CD14-positive monocyte (primary cell): ENCODE results near the gene PIK3CD. TPM values are rescaled to one million over a fixed set of nuclear protein-coding genes. Genes with fewer than 3 reads are reported as not detected.
A peak's percentile ranks its signal among the peaks of the same experiment; 100 is the strongest.

ENCODE experiments used
- DNase-seq, 3 donors: peaks; one replicate each; pipeline ENCODE4 v3.0.0-alpha.2; 2011 to 2022
- H2AFZ ChIP-seq: 2 replicates; pipeline ENCODE4 v1.6.0; 2012; ENCODE audit warnings: mild to moderate bottlenecking, low read depth, low read length, inconsistent platforms; ENCODE audit not compliant: insufficient read depth, poor library complexity, severe bottlenecking
- H3K27ac ChIP-seq, 2 donors: 1 replicate in 1 of 2; 2 replicates in 1 of 2; pipeline ENCODE4 v1.5.1; 2012 to 2013; ENCODE audit warnings: low read length in 2 of 2, control low read depth in 1 of 2, inconsistent platforms in 1 of 2, low read depth in 1 of 2, mild to moderate bottlenecking in 1 of 2
- H3K27me3 ChIP-seq, 2 donors: one replicate each; pipeline versions ENCODE4 v1.6.0 to v1.6.1; 2011 to 2013; ENCODE audit warnings: low read length in 2 of 2; ENCODE audit not compliant: control insufficient read depth in 2 of 2, insufficient read depth in 2 of 2
- H3K36me3 ChIP-seq, 2 donors: replicated peaks in 1 of 2; 1 replicate in 1 of 2; 2 replicates in 1 of 2; pipeline versions ENCODE4 v1.5.1 to v1.6.1; 2012 to 2013; ENCODE audit warnings: low read length in 2 of 2, control low read depth in 1 of 2, inconsistent platforms in 1 of 2, mild to moderate bottlenecking in 1 of 2; ENCODE audit not compliant: insufficient read depth in 2 of 2, control insufficient read depth in 1 of 2
- H3K4me1 ChIP-seq, 2 donors: 1 replicate in 1 of 2; 2 replicates in 1 of 2; pipeline versions ENCODE4 v1.5.1 to v1.6.1; 2012 to 2013; ENCODE audit warnings: low read length in 2 of 2, control low read depth in 1 of 2, inconsistent platforms in 1 of 2, mild to moderate bottlenecking in 1 of 2, moderate library complexity in 1 of 2; ENCODE audit not compliant: insufficient read depth in 2 of 2, control insufficient read depth in 1 of 2
- H3K4me2 ChIP-seq: replicated peaks from 2 replicates; pipeline ENCODE3; 2012; ENCODE audit warnings: low read length, moderate library complexity, mild to moderate bottlenecking; ENCODE audit not compliant: poor library complexity, severe bottlenecking; ENCODE audit errors: extremely low read depth
- H3K4me3 ChIP-seq, 3 experiments: fragments of 200-600 bp in 1 of 3; sonication (generic) in 1 of 3; replicated peaks in 1 of 3; 1 replicate in 2 of 3; 2 replicates in 1 of 3; pipeline ENCODE4 v1.5.1; 2011 to 2013; ENCODE audit warnings: low read length in 3 of 3, mild to moderate bottlenecking in 3 of 3, control low read depth in 2 of 3, low read depth in 2 of 3, inconsistent platforms in 1 of 3, moderate library complexity in 1 of 3
- H3K79me2 ChIP-seq: 2 replicates; pipeline ENCODE4 v1.6.0; 2012; ENCODE audit warnings: mild to moderate bottlenecking, control low read depth, inconsistent platforms, low read length, moderate library complexity; ENCODE audit not compliant: insufficient read depth
- H3K9ac ChIP-seq: 2 replicates; pipeline ENCODE4 v1.6.0; 2017; ENCODE audit warnings: low read length, mild to moderate bottlenecking; ENCODE audit not compliant: insufficient read depth, poor library complexity, severe bottlenecking
- H3K9me3 ChIP-seq, 2 donors: replicated peaks in 1 of 2; 1 replicate in 1 of 2; 2 replicates in 1 of 2; pipeline versions ENCODE4 v1.5.1 to v1.6.1; 2012 to 2013; ENCODE audit warnings: low read length in 2 of 2, control low read depth in 1 of 2; ENCODE audit not compliant: control insufficient read depth in 1 of 2, insufficient read depth in 1 of 2
- H4K20me1 ChIP-seq: 2 replicates; pipeline ENCODE4 v1.6.0; 2012; ENCODE audit warnings: mild to moderate bottlenecking, low read length, control low read depth, moderate library complexity; ENCODE audit not compliant: insufficient read depth
- H3K27ac Mint-ChIP-seq, 7 donors: one replicate each; pipeline ENCODE4 v1.8.0; 2020; ENCODE audit warnings: mild to moderate bottlenecking in 7 of 7, mixed read lengths in 7 of 7, moderate library complexity in 6 of 7, inconsistent platforms in 2 of 7
- H3K27me3 Mint-ChIP-seq, 3 donors: one replicate each; pipeline ENCODE4 v1.8.0; 2021 to 2022; ENCODE audit warnings: low read depth in 3 of 3, mild to moderate bottlenecking in 3 of 3, mixed read lengths in 3 of 3, moderate library complexity in 3 of 3, inconsistent platforms in 1 of 3
- H3K36me3 Mint-ChIP-seq, 2 donors: one replicate each; pipeline ENCODE4 v1.8.0; 2020; ENCODE audit warnings: mixed read lengths in 2 of 2, inconsistent platforms in 1 of 2, mild to moderate bottlenecking in 1 of 2
- H3K4me1 Mint-ChIP-seq: one replicate; pipeline ENCODE4 v1.8.0; 2020; ENCODE audit warnings: mild to moderate bottlenecking, mixed read lengths
- H3K4me3 Mint-ChIP-seq, 2 donors: one replicate each; pipeline ENCODE4 v1.8.0; 2020; ENCODE audit warnings: mild to moderate bottlenecking in 2 of 2, mixed read lengths in 2 of 2, moderate library complexity in 1 of 2
- H3K9me3 Mint-ChIP-seq, 7 donors: one replicate each; pipeline ENCODE4 v1.8.0; 2020 to 2022; ENCODE audit warnings: mixed read lengths in 7 of 7, mild to moderate bottlenecking in 6 of 7, moderate library complexity in 6 of 7, inconsistent platforms in 2 of 7
- CTCF ChIP-seq: fragments of 200-600 bp; IDR thresholded peaks from one replicate; pipeline ENCODE4 v1.8.0; 2022; ENCODE audit warnings: antibody characterized with exemption, mild to moderate bottlenecking
- WGBS: methylation state at CpG from one replicate; pipeline ENCODE4 v1.1.5; 2013; ENCODE audit warnings: missing lambda C conversion rate; ENCODE audit not compliant: insufficient coverage; 5-methylcytosine and 5-hydroxymethylcytosine counted together
- intact Hi-C, 2 donors: fragments of 100-400 bp; cut with micrococcal nuclease; formaldehyde crosslinking; loops; one replicate each; pipeline versions ENCODE4 v1.15.0 to v1.15.1; 2023
- polyA minus RNA-seq: library from RNA; depleted of rRNA, polyadenylated mRNA; stranded (reverse); fragments of >200 nt; gene quantifications from 2 replicates; pipeline ENCODE4 v1.2.3, GENCODE V29; 2012
- polyA plus RNA-seq, 3 donors: library from polyadenylated mRNA; depleted of rRNA in 1 of 3; unstranded in 2 of 3; stranded (reverse) in 1 of 3; fragments of 300-500 nt in 2 of 3; fragments of >200 nt in 1 of 3; fragmentation: Illumina TruSeq in 2 of 3; gene quantifications; 1 replicate in 2 of 3; 2 replicates in 1 of 3; pipeline ENCODE4 v1.2.3, GENCODE V29; 2012 to 2021
- total RNA-seq, 12 experiments: library from RNA in 1 of 12; stranded (reverse) in 1 of 12; fragments of 120-200 nt in 1 of 12; gene quantifications; one replicate each; pipeline ENCODE4 v1.2.4 and lab custom pipeline; 2013 to 2026; ENCODE audit warnings: mixed read lengths in 6 of 12, inconsistent platforms in 1 of 12

The PIK3CD gene
- total RNA-seq (2013), result 62.0 TPM
- polyA plus RNA-seq (100 to 1,000 TPM in 1 of 3 donors, 10 to 100 TPM in 2; 33.2 to 120 (median 52.2) TPM), polyA minus RNA-seq (73.0 and 114 TPM in 2 replicates), total RNA-seq (lab: John Stamatoyannopoulos, UW) (57.9 to 156 (median 129) reads per million in 11 experiments)

- intact Hi-C loops, result loop anchor here (2.0 to 5.0 kb wide), 3 partner anchors 25 to 66 kb away; no protein-coding TSS in a partner anchor
- H3K36me3 ChIP-seq, result no peaks in the 10 kb centered on the region
- Mint-ChIP-seq H3K36me3 (no peaks in the 10 kb centered on the region), H3K4me1 (peaks cover 61% of the 10 kb centered on the region), H3K9me3 (no peaks in the 10 kb centered on the region), H3K27me3 (peaks cover 0 to 2% (median 0%) of the 10 kb centered on the region in 3 donors), H3K27ac (peak within 1 kb of the TSS; percentile 90 to 98 (median 96)), H3K4me3 (peak within 1 kb of the TSS; percentile 97 to 99)
- no peaks in the 10 kb centered on the region for H3K9me3 ChIP-seq
- peak within 1 kb of the TSS; percentile 90 for H3K4me2 ChIP-seq
- H4K20me1 ChIP-seq, result peaks cover 49% of the 10 kb centered on the region
- no peaks in the 10 kb centered on the region for H3K27me3 ChIP-seq
- peaks cover 55 to 63% of the 10 kb centered on the region in 2 donors for H3K4me1 ChIP-seq
- H3K27ac ChIP-seq, result peak within 1 kb of the TSS; percentile 81
- WGBS, result under 1% methylated on average over 86 of the region's 94 CpGs
- H3K4me3 ChIP-seq, result peak within 1 kb of the TSS; percentile 67 to 96 (median 92)
- H2AFZ ChIP-seq, result peak within 1 kb of the TSS; percentile 44
- no peak for TF ChIP-seq CTCF
- H3K79me2 ChIP-seq, result peaks cover 86% of the 10 kb centered on the region
- peak in 2 of 3 donors; percentile 46 to 54 for DNase-seq
- peak within 1 kb of the TSS; percentile 83 for H3K9ac ChIP-seq
Measured at GRCh38 chr1:9651565-9652378, at the start of gene PIK3CD. PIK3CD (plus strand) TSS chr1:9651731; CDS start chr1:9710456, 58,725 bp downstream.

- Histone ChIP-seq H3K4me2 (no peak overlapping the region), H4K20me1 (no peaks in the 10 kb centered on the region), H3K4me1 (no peaks in the 10 kb centered on the region), H3K27ac (no peak overlapping the region), H3K9me3 (no peaks in the 10 kb centered on the region), H3K9ac (no peak overlapping the region), H2AFZ (no peak overlapping the region), H3K36me3 (peaks cover 35 to 64% of the 10 kb centered on the region in 2 donors), H3K27me3 (no peaks in the 10 kb centered on the region), H3K4me3 (no peak overlapping the region), H3K79me2 (no peaks in the 10 kb centered on the region)
- no peak for TF ChIP-seq CTCF
- no peaks in the 10 kb centered on the region for H3K9me3 Mint-ChIP-seq
- no peaks in the 10 kb centered on the region for H3K4me1 Mint-ChIP-seq
- H3K4me3 Mint-ChIP-seq, result no peak overlapping the region
- peaks cover 24 to 65% of the 10 kb centered on the region in 2 donors for H3K36me3 Mint-ChIP-seq
- H3K27me3 Mint-ChIP-seq, result peaks cover 0 to 2% (median 0%) of the 10 kb centered on the region in 3 donors
- 96% methylated on average over 25 of the region's 26 CpGs for WGBS
- DNase-seq, result no peak
- H3K27ac Mint-ChIP-seq, result no peak overlapping the region
- intact Hi-C loops, result no loop called here
Measured at GRCh38 chr1:9601942-9602793, 49.4 kb upstream of the PIK3CD start.
